ENCODE results near the gene CDH15.
"Not testable (repeated sequence)": the region's sequence is repeated elsewhere in the genome, so short reads cannot be mapped to it uniquely, and the experiment has no call there.

Gene CDH15

GRCh38 chr16:89241187-89242007 lies 69.8 kb downstream of the CDH15 start (continued):
- TF ChIP-seq ZBTB26 (tag by site-specific recombination; optimal IDR thresholded peaks at IDR 0.05) (peak; percentile 10), ZNF639 (tag by site-specific recombination; IDR thresholded peaks at IDR 0.05) (no peak)

GRCh38 chr16:89242795-89243200 lies 71.2 kb downstream of the CDH15 start:
- ChIA-PET CTCF (interaction anchor here (1.5 kb wide), 1 partner anchor 46 kb away, joined by 3 read pairs; no protein-coding TSS in a partner anchor), POLR2A (no interaction called here)
- TF ChIP-seq ZNF701 (tag by site-specific recombination; IDR thresholded peaks at IDR 0.05) = no peak
- peak; percentile 53 for TF ChIP-seq KLF9 (tag by site-specific recombination; IDR thresholded peaks at IDR 0.05; ENCODE audit: low read depth)
- no peaks in the 10 kb centered on the region for H3K9me3 ChIP-seq (ENCODE audit: control insufficient read depth, insufficient read depth, low read depth, low read length)
- no peak overlapping the region for H3K27ac ChIP-seq (ENCODE audit: extremely low read depth, low read depth, low read length)
- peaks cover 2% of the 10 kb centered on the region; the same call in 1 of the 2 replicates for H3K4me1 ChIP-seq (ENCODE audit: control insufficient read depth, insufficient read depth, low read length)
- no peaks in the 10 kb centered on the region for H3K36me3 ChIP-seq (ENCODE audit: control insufficient read depth in 2 of 2, insufficient read depth in 1 of 2, low read length in 2 of 2)
- H3K4me3 ChIP-seq (ENCODE audit: low read depth, low read length) = no peak overlapping the region

- Histone ChIP-seq H3K4me1 (ENCODE audit: control insufficient read depth, insufficient read depth, low read length) (peaks cover 2% of the 10 kb centered on the region; the same call in 1 of the 2 replicates), H3K9me3 (ENCODE audit: control insufficient read depth, insufficient read depth, low read depth, low read length) (no peaks in the 10 kb centered on the region), H3K36me3 (ENCODE audit: control insufficient read depth in 2 of 2, insufficient read depth in 1 of 2, low read length in 2 of 2) (no peaks in the 10 kb centered on the region), H3K4me3 (ENCODE audit: low read depth, low read length) (no peak overlapping the region), H3K27ac (ENCODE audit: extremely low read depth, low read depth, low read length) (no peak overlapping the region)
- ChIA-PET POLR2A (no interaction called here), CTCF (no interaction called here)
- TF ChIP-seq ZNF529 (tag by site-specific recombination; IDR thresholded peaks at IDR 0.05; ENCODE audit: insufficient replicate concordance) (no peak), ZNF664 (tag by site-specific recombination; IDR thresholded peaks at IDR 0.05) (no peak), PRDM2 (tag by site-specific recombination; IDR thresholded peaks at IDR 0.05; ENCODE audit: borderline replicate concordance) (no peak), HOXC10 (CRISPR knock-in tag; IDR thresholded peaks at IDR 0.05) (no peak), ZBTB11 (tag by site-specific recombination; conservative IDR thresholded peaks at IDR 0.05; ENCODE audit: low read depth) (no peak), MYNN (tag by site-specific recombination; IDR thresholded peaks at IDR 0.05; ENCODE audit: borderline replicate concordance) (no peak), ZNF660 (tag by site-specific recombination; IDR thresholded peaks at IDR 0.05) (no peak), ZNF585B (tag by site-specific recombination; IDR thresholded peaks at IDR 0.05) (no peak), ZFP41 (tag by site-specific recombination; IDR thresholded peaks at IDR 0.05; ENCODE audit: borderline replicate concordance) (no peak), SALL2 (tag by site-specific recombination; IDR thresholded peaks at IDR 0.05; ENCODE audit: borderline replicate concordance) (no peak), KLF7 (tag by site-specific recombination; IDR thresholded peaks at IDR 0.05; ENCODE audit: borderline replicate concordance) (no peak), ZFHX2 (tag by site-specific recombination; conservative IDR thresholded peaks at IDR 0.05) (no peak)
Measured at GRCh38 chr16:89243664-89244063, 72.1 kb downstream of the CDH15 start.

GRCh38 chr16:89244264-89244663 lies 72.7 kb downstream of the CDH15 start:
- H3K9me3 ChIP-seq (ENCODE audit: control insufficient read depth, insufficient read depth, low read depth, low read length); H3K36me3 ChIP-seq (ENCODE audit: control insufficient read depth in 2 of 2, insufficient read depth in 1 of 2, low read length in 2 of 2); POLR2A ChIA-PET; H3K4me3 ChIP-seq (ENCODE audit: low read depth, low read length); H3K4me1 ChIP-seq (ENCODE audit: control insufficient read depth, insufficient read depth, low read length); H3K27ac ChIP-seq (ENCODE audit: extremely low read depth, low read depth, low read length): not testable (repeated sequence)
- CTCF ChIA-PET = interaction anchor here (1.1 kb wide), 1 partner anchor 318 kb away, joined by 3 read pairs; no protein-coding TSS in a partner anchor
